Fibroblast of villous mesenchyme (primary cell): ENCODE measurements around the gene ZNF407. TPM values are rescaled to one million over a fixed set of nuclear protein-coding genes. Genes with fewer than 3 reads are reported as not detected.

ENCODE experiments used
- DNase-seq: peaks from one replicate; pipeline ENCODE4 v3.0.0-alpha.2; 2010; ENCODE audit warnings: low read depth
- H3K4me3 ChIP-seq: 2 replicates; pipeline ENCODE4 v1.5.1; 2011; ENCODE audit warnings: low read depth, mild to moderate bottlenecking, low read length
- CTCF ChIP-seq: IDR thresholded peaks from 2 replicates; pipeline ENCODE4 v1.5.1; 2012; ENCODE audit warnings: low read depth, mild to moderate bottlenecking, low read length; ENCODE audit not compliant: insufficient read depth
- total RNA-seq: library from RNA; depleted of rRNA; stranded (reverse); fragments of >200 nt; gene quantifications from 2 replicates; pipeline ENCODE4 v1.2.3, GENCODE V29; 2012

ZNF407 gene
- total RNA-seq, 1 donor: 22.0 TPM

DNA sequence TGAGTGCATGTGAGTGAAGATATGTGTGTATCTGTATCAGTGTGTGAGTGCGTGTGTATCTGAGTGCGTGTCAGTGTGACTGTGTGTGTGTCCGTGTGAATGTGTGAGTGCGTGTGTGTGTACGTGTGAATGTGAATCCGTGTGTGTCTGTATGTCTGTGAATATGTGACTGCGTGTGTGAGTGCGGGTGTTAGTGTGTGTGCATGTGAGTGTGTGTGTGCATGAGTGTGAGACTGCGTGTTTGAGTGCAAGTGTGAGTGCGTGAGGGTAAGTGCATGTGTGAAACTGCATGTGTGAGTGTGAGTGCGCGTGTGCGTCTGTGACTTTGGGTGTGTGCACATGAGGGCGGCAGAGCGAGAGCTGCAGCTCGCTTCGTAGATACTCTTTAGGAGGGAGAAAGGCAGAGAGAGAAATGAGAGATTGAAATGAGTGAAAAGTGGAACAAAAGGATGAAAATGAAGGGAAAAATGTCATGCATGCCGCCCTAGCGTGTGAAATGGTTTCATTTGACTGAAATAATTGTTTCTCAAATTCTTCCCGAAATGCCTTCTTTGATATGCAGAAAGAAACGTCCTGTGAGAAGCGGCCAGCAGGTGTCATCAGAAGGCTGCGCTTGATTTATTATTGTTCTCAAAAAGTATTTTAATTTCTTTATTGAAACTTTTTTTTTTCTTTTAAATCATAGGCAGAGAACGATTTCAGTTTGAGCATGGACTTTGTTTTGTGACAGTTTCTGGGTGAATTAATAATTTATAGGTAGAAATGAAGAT lies 25.6 kb downstream of the ZNF407 start:
- peak; percentile 44 for TF ChIP-seq CTCF
- DNase-seq: no peak

DNA sequence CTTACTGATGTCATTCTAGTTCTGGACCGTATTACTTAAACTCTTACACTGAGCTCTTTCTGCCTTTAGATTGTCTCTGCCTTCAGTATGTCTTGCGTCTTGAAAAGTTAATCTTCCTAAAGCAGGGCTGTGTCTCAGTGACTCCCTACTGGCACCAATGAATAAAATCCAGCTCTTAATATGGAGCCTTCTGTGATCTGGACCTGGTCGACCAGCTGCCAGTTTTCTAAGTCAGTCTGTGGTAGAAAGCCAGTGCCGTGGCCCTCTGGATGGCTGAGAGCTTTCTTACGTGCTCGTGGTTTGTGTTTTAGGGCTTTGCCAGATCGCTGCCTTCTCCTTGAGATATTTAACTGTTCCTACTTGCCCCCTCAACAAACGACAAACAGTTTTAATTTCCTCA lies 26.8 kb downstream of the ZNF407 start:
- TF ChIP-seq CTCF: no peak
- H3K4me3 ChIP-seq: no peak overlapping the region
- no peak for DNase-seq

More for the DNA sequence above, 25.6 kb downstream of the ZNF407 start:
- H3K4me3 ChIP-seq: no peak overlapping the region

DNA sequence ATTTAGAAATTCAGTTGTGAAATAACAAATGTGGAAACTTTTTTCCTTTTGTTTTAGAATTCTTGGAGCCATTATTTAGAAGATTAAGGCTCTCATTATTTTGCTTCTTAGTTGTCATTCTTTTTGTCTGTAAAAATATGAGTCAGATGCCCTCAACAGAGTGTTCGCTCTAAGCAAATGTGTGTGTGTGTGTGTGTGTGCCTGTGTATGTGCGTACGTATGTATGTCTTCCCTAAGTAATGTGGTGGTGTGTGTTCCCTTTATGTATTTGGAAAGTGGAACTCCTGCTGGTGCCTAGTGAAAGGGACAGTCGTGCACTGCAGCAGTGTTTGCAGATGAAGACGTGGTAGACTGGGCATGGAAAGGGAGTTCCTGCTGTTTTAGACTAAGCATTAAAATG lies 27.5 kb downstream of the ZNF407 start:
- DNase-seq: no peak
- no peak for TF ChIP-seq CTCF

DNA sequence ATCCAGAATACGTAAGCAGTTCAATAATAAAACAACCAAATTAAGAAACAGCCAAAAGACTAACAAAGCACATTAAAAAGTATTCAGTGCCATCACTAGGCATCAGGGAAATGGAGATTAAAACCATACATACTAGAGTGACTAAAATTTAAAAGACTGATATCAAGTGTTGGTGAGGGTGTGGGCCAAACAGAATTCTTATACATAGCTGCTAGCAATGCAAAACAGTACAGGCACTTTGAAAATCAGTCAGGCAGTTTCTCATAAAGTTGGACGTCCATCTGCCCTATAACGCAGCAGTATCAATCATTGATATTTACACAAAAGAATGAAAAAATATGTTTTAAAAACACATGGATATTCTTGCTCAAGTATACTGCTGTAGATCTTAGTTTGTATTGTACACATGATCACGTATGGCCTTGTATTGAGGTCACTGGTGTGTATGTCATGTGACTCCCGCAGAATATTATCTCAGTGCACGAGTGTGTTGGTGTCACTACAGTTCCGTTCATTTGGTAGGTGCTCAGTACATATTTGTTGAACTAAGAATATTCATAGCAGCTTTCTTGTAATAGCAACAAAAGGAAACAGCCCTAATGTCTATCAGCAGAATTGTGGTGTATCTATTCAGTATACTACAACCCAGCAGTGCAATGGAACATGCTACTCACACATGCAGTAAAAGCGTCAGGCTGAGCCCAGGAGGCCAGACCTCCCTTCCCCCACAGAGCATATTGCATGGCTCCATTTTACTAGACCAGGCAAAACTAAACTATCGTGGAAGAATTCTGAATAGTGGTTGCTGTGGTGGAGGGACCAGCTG lies 28.6 kb downstream of the ZNF407 start:
- no peak for DNase-seq
- H3K4me3 ChIP-seq: no peak overlapping the region
- TF ChIP-seq CTCF: no peak

More for the DNA sequence above, 27.5 kb downstream of the ZNF407 start:
- no peak overlapping the region for H3K4me3 ChIP-seq

DNA sequence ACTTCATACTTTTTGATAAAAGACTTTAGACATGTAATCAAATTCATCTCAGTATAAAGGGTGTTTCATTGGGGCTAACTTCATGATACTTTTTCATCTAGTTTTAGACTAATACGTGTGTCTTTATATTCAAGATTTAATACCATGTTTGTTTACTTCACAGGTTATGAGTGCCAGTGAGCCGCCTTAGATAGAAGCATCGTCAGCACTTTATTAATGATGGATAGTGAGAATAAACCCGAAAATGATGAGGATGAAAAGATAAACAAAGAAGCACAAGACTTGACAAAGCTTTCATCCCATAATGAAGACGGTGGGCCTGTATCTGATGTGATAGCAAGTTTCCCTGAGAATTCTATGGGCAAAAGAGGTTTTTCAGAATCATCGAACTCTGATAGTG lies 33.1 kb downstream of the ZNF407 start:
- DNase-seq: no peak
- H3K4me3 ChIP-seq: no peak overlapping the region
- TF ChIP-seq CTCF: no peak

DNA sequence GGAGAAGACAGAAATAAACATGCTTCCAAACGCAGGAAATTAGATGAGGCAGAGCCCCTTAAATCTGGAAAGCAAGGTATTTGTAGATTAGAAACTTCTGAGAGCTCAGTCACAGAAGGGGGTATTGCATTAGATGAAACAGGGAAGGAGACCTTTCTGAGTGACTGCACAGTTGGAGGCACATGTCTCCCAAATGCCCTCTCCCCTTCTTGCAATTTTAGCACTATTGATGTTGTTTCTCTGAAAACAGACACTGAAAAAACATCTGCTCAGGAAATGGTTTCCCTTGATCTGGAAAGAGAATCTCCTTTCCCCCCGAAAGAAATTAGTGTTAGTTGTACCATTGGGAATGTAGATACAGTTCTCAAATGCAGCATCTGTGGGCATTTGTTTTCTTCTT lies 33.5 kb downstream of the ZNF407 start:
- no peak for DNase-seq
- no peak for TF ChIP-seq CTCF
- H3K4me3 ChIP-seq: no peak overlapping the region
